CD4-positive, CD25-positive, alpha-beta regulatory T cell (primary cell): ENCODE results near the gene TMED4. TPM values are rescaled to one million over a fixed set of nuclear protein-coding genes. Genes with fewer than 3 reads are reported as not detected.

Experiments used
- ATAC-seq, 2 donors: fragments of 150-1000 bp; cut with Tn5 transposase; one replicate each; pipeline ENCODE4 v1.10.0; 2021; ENCODE audit warnings: low read depth in 2 of 2, moderate number of reproducible peaks in 2 of 2, moderate library complexity in 1 of 2
- DNase-seq, 3 donors: peaks; one replicate each; pipeline versions ENCODE4 v3.0.0 to v3.0.0-alpha.2; 2012 to 2022; ENCODE audit warnings: mixed read lengths in 1 of 3
- H3K27ac ChIP-seq: one replicate; pipeline ENCODE4 v1.7.0; 2013; ENCODE audit warnings: mild to moderate bottlenecking, low read length; ENCODE audit not compliant: insufficient read depth, poor library complexity, severe bottlenecking
- H3K27me3 ChIP-seq: one replicate; pipeline ENCODE4 v1.7.0; 2013; ENCODE audit warnings: low read length; ENCODE audit not compliant: control insufficient read depth, insufficient read depth
- H3K36me3 ChIP-seq: one replicate; pipeline ENCODE4 v1.7.0; 2013; ENCODE audit warnings: mild to moderate bottlenecking, low read length, moderate library complexity; ENCODE audit not compliant: control insufficient read depth, insufficient read depth
- H3K4me1 ChIP-seq: 2 replicates; pipeline ENCODE4 v1.7.0; 2013; ENCODE audit warnings: mild to moderate bottlenecking, low read length; ENCODE audit not compliant: insufficient read depth, control insufficient read depth, poor library complexity, severe bottlenecking
- H3K4me3 ChIP-seq: one replicate; pipeline ENCODE4 v1.7.0; 2013; ENCODE audit warnings: low read depth, mild to moderate bottlenecking, low read length, moderate library complexity
- H3K9me3 ChIP-seq, 2 experiments: 1 replicate in 1 of 2; 2 replicates in 1 of 2; pipeline ENCODE4 v1.7.0; 2013; ENCODE audit warnings: low read length in 2 of 2, mild to moderate bottlenecking in 1 of 2, moderate library complexity in 1 of 2; ENCODE audit not compliant: control insufficient read depth in 2 of 2
- H3K27ac Mint-ChIP-seq, 3 donors: one replicate each; pipeline ENCODE4 v1.8.0; 2020 to 2022; ENCODE audit warnings: mild to moderate bottlenecking in 3 of 3, mixed read lengths in 3 of 3, moderate library complexity in 2 of 3
- H3K27me3 Mint-ChIP-seq: one replicate; pipeline ENCODE4 v1.8.0; 2022; ENCODE audit warnings: mild to moderate bottlenecking, mixed read lengths
- H3K36me3 Mint-ChIP-seq: one replicate; pipeline ENCODE4 v1.8.0; 2020; ENCODE audit warnings: mixed read lengths
- H3K4me1 Mint-ChIP-seq, 4 donors: one replicate each; pipeline ENCODE4 v1.8.0; 2020 to 2022; ENCODE audit warnings: mixed read lengths in 4 of 4, mild to moderate bottlenecking in 1 of 4
- H3K4me3 Mint-ChIP-seq, 4 donors: one replicate each; pipeline ENCODE4 v1.8.0; 2020 to 2022; ENCODE audit warnings: mild to moderate bottlenecking in 4 of 4, mixed read lengths in 4 of 4, moderate library complexity in 3 of 4
- H3K9me3 Mint-ChIP-seq, 7 donors: one replicate each; pipeline ENCODE4 v1.8.0; 2020 to 2022; ENCODE audit warnings: mixed read lengths in 7 of 7, mild to moderate bottlenecking in 3 of 7, moderate library complexity in 2 of 7
- polyA plus RNA-seq, 4 donors: library from polyadenylated mRNA; unstranded; fragments of 300-500 nt; fragmentation: Illumina TruSeq; gene quantifications; one replicate each; pipeline ENCODE4 v1.2.3, GENCODE V29; 2021
- total RNA-seq: library from RNA; stranded (reverse); gene quantifications from one replicate; pipeline ENCODE4 v1.2.3, GENCODE V29; 2022

Gene TMED4
- total and polyA plus RNA-seq, 5 donors from 2014 or later = 67.6 to 97.5 (median 75.2) TPM

DNA sequence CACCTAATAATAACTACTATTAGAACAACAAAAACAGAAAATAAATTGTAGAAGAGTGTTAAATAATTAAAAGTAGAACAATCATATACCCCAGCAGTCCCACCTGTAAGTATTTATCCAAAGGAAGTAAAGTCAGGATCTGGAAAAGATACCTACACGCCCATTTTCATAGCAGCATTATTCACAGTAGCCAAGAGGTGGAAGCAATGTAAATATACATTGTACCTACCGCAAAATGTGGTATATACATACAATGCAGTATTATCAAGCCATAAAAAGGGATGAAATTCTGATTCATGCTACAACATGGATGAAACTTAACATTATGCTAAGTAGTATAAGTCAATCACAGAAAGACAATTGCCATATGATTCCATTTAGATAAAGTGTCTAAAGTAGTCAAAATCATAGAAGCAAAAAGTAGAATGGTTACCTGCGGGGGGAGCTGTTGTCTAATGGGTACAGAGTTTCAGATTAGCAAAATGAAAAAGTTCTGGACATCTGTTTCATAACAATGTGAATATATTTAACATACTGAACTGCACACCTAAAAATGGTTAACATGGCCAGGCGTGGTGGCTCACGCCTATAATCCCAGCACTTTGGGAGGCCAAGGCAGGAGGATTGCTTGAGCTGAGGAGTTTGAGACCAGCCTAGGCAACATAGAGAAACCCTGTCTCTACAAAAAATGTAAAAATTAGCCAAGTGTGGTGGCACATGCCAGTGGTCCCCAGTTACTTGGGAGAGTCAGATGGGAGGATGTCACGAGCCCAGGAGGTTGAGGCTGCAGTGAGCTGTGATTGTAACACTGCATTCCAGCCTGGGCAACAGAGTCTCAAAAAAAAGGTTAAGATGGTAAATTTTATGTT is 6.0 kb upstream of the TMED4 start:
- Mint-ChIP-seq H3K27ac (peak overlapping the region in 2 of 3 donors; percentile 55 to 62), H3K36me3 (no peaks in the 10 kb centered on the region), H3K4me3 (peak overlapping the region in 1 of 4 donors; percentile 64), H3K9me3 (peaks cover 0 to 2% (median 0%) of the 10 kb centered on the region in 7 donors), H3K27me3 (peaks cover 4% of the 10 kb centered on the region), H3K4me1 (peaks cover 6 to 10% (median 9%) of the 10 kb centered on the region in 4 donors)
- H3K4me3 ChIP-seq = no peak overlapping the region
- H3K27ac ChIP-seq = no peak overlapping the region
- ATAC-seq (peak; percentile 67 to 81), DNase-seq (peak; percentile 41 to 85 (median 75))
- H3K27me3 ChIP-seq = no peaks in the 10 kb centered on the region
- no peaks in the 10 kb centered on the region for H3K9me3 ChIP-seq
- H3K4me1 ChIP-seq = peaks cover under 1% of the 10 kb centered on the region
- H3K36me3 ChIP-seq = no peaks in the 10 kb centered on the region

DNA sequence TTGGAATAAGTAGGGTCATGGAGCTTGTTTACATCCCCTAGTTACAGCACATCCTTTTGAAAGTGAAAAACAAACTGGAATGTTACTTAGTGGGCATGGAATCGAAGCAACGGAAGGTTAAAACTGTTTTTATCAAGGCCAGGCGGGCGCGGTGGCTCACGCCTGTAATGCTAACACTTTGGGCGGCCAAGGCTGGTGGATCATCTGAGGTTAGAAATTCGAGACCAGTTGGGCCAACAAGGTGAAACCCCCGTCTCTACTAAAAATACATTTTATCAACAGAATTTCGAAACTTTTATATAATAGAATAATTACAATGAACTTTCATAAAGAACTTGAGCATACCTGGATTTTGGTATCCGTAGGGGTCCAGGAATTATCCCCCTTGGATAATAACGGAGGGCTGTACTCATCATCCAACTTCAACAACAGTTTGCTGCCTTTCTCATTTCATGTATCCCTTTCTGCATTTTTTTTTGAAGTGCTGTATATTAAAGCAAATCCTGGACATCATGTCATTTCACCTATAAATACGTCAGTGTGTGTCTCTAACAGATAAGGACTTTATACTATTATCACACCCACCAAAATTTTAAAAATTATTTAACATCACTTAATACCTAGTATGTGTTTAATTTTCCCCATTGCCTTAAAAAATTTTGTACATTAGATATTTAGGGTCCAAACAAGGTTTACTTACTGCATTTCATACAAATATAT is 1.3 kb upstream of the TMED4 start:
- Histone ChIP-seq H3K27me3 (no peaks in the 10 kb centered on the region), H3K36me3 (peaks cover 17% of the 10 kb centered on the region), H3K9me3 (no peaks in the 10 kb centered on the region), H3K4me1 (peaks cover 24% of the 10 kb centered on the region), H3K27ac (peak overlapping the region; percentile 96), H3K4me3 (peak overlapping the region; percentile 87)
- H3K9me3 Mint-ChIP-seq = no peaks in the 10 kb centered on the region
- peaks cover 9% of the 10 kb centered on the region for H3K27me3 Mint-ChIP-seq
- peak overlapping the region; percentile 98 to 99 (median 99) for H3K27ac Mint-ChIP-seq
- peaks cover 9 to 51% (median 34%) of the 10 kb centered on the region in 4 donors for H3K4me1 Mint-ChIP-seq
- peaks cover 17% of the 10 kb centered on the region for H3K36me3 Mint-ChIP-seq
- ATAC-seq (no peak), DNase-seq (no peak)
- peak overlapping the region; percentile 93 to 97 (median 94) for H3K4me3 Mint-ChIP-seq

DNA sequence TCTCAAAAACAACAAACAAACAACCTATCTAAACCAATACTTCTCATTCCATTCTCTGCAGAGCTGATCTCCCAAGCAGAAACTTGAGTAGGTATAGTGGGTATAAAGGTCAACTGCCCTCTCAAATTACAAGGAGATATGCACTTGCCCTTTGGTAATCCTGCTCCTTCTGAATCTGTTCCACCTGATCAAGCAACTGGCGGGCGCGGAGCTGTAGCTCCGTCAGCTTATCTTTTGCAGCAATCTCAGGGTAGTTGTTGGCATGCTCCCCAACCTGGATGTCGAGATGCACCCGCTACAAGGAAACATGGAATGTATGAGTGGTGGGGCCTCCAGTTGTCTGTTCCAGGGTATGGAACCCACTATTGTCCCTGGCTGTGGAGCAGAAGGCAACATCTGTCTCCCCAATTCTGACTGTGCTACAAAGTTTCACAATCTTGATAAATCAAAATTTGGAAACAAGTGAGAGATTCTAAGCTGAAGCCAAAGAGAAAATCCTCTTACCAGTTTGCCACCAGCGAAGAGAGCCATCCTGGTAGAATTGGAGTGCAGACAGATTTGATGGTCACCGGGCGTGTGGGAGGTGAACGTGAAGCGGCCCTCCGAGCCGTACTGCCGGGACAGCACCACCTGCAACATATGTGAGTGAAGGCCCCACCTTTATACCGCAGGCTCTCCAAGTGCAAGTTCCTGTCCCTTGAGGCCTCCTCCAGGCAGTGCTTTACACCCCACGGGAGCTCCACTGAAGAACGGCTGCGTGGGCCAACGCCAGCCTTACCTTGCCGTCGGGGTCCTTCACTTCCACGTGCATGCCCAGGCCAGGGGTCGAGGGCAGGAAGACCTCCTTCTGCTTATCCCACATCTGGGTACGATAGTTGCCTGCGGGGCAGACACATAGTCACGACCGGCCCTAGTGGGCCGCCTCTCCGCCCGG is 819 bp downstream of the TMED4 start:
- H3K27ac Mint-ChIP-seq = peak overlapping the region; percentile 98 to 99 (median 99)
- H3K9me3 Mint-ChIP-seq = no peaks in the 10 kb centered on the region
- Histone ChIP-seq H3K27me3 (no peaks in the 10 kb centered on the region), H3K4me3 (peak overlapping the region; percentile 80), H3K36me3 (peaks cover 22% of the 10 kb centered on the region), H3K27ac (peak overlapping the region; percentile 96), H3K9me3 (no peaks in the 10 kb centered on the region), H3K4me1 (peaks cover 24% of the 10 kb centered on the region)
- peaks cover 18% of the 10 kb centered on the region for H3K36me3 Mint-ChIP-seq
- H3K4me3 Mint-ChIP-seq = peak overlapping the region; percentile 93 to 97 (median 94)
- H3K27me3 Mint-ChIP-seq = peaks cover 6% of the 10 kb centered on the region
- H3K4me1 Mint-ChIP-seq = peaks cover 4 to 50% (median 27%) of the 10 kb centered on the region in 4 donors
- DNase-seq (peak; percentile 22 to 82 (median 57)), ATAC-seq (peak; percentile 38)

GRCh38 chr7:44576228-44576627 is 5.8 kb downstream of the TMED4 start:
- H3K4me3 Mint-ChIP-seq = peak overlapping the region in 2 of 4 donors; percentile 68 to 83
- H3K4me1 ChIP-seq = peaks cover 42% of the 10 kb centered on the region
- no peaks in the 10 kb centered on the region for H3K9me3 Mint-ChIP-seq
- H3K9me3 ChIP-seq = no peaks in the 10 kb centered on the region
- peak overlapping the region in 2 of 3 donors; percentile 87 to 100 for H3K27ac Mint-ChIP-seq
- no peak for DNase-seq
- H3K4me3 ChIP-seq = no peak overlapping the region
- H3K27ac ChIP-seq = no peak overlapping the region
- H3K36me3 Mint-ChIP-seq = peaks cover 31% of the 10 kb centered on the region
- H3K36me3 ChIP-seq = peaks cover 41% of the 10 kb centered on the region
- H3K4me1 Mint-ChIP-seq = peaks cover 11 to 68% (median 36%) of the 10 kb centered on the region in 4 donors
- H3K27me3 ChIP-seq = no peaks in the 10 kb centered on the region
- ATAC-seq = no peak
- no peaks in the 10 kb centered on the region for H3K27me3 Mint-ChIP-seq

DNA sequence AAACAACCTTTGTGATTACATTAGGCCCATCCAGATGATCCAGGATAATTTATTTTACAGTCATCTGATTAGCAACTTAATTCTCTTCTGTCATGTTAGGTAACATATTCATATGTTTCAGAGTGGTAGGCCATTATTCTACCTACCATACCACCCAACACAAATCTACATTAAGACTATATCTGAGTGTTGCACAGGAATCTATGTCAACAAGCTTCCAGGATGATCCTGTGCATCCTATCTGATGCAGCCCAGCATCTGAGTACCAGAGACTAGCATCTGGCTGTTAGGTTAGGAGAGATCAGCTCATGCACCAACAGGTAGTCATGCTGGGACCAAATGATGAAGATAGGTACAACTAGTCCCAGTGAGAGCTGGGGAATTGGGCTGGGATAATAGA is 7.0 kb downstream of the TMED4 start:
- Mint-ChIP-seq H3K4me1 (peaks cover 8 to 57% (median 29%) of the 10 kb centered on the region in 4 donors), H3K9me3 (no peaks in the 10 kb centered on the region), H3K36me3 (peaks cover 26% of the 10 kb centered on the region), H3K27ac (peak overlapping the region; percentile 98 to 100 (median 99)), H3K4me3 (peak overlapping the region; percentile 94 to 97 (median 96)), H3K27me3 (no peaks in the 10 kb centered on the region)
- H3K4me1 ChIP-seq = peaks cover 31% of the 10 kb centered on the region
- H3K9me3 ChIP-seq = no peaks in the 10 kb centered on the region
- H3K4me3 ChIP-seq = peak overlapping the region; percentile 10
- ATAC-seq (no peak), DNase-seq (no peak)
- no peaks in the 10 kb centered on the region for H3K27me3 ChIP-seq
- H3K36me3 ChIP-seq = peaks cover 51% of the 10 kb centered on the region
- H3K27ac ChIP-seq = peak overlapping the region; percentile 88

DNA sequence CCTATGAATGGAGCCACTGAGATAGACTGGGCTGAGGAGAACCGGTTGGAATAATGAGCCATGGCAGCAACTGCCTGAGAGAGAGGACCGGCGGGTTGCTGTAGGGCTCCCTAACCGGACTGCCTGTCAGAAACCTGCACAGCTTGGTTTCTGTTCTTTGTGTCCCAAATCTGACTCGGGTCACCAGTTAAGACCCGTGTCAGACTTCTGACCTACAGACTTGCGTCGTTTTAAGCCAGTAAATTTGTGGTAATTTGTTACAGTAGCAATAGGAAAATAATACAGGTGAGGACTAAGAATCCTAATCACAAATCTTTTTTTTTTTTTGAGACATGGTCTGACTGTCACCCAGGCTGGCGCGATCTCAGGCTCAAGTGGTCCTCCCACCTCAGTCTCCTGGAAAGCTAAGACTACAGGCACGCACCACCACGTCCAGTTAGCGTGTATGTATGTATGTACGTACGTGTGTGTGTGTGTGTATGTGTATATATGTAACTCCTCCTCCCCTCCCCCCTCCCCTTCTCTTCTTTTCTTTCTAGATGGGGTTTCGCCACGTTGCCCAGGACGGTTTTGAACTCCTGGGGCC is 7.7 kb downstream of the TMED4 start:
- no peaks in the 10 kb centered on the region for H3K27me3 ChIP-seq
- H3K4me1 ChIP-seq = peaks cover 31% of the 10 kb centered on the region
- H3K36me3 Mint-ChIP-seq = peaks cover 26% of the 10 kb centered on the region
- H3K27ac Mint-ChIP-seq = peak overlapping the region; percentile 98 to 100 (median 99)
- no peaks in the 10 kb centered on the region for H3K9me3 Mint-ChIP-seq
- no peak for DNase-seq
- peaks cover 8 to 50% (median 22%) of the 10 kb centered on the region in 4 donors for H3K4me1 Mint-ChIP-seq
- peak overlapping the region; percentile 94 to 97 (median 96) for H3K4me3 Mint-ChIP-seq
- peaks cover 51% of the 10 kb centered on the region for H3K36me3 ChIP-seq
- peak overlapping the region; percentile 88 for H3K27ac ChIP-seq
- H3K27me3 Mint-ChIP-seq = no peaks in the 10 kb centered on the region
- peak overlapping the region; percentile 85 for H3K4me3 ChIP-seq
- no peak for ATAC-seq
- H3K9me3 ChIP-seq = no peaks in the 10 kb centered on the region
